D721Med (cell line): ENCODE measurements around the gene CCDC9.
"Not testable (repeated sequence)": the region's sequence is repeated elsewhere in the genome, so short reads cannot be mapped to it uniquely, and the experiment has no call there.

ENCODE experiments used
- DNase-seq: peaks from one replicate; pipeline ENCODE4 v3.0.0; 2011; ENCODE audit warnings: low spot score; ENCODE audit not compliant: insufficient read length
- FAIRE-seq: peaks from 2 replicates; lab custom pipeline; 2011; peaks lifted over from hg19 to GRCh38; lab: Jason Lieb, UNC
- CTCF ChIP-seq: IDR thresholded peaks from 2 replicates; pipeline ENCODE4 v1.5.1; 2012; ENCODE audit warnings: mild to moderate bottlenecking, control low read depth; ENCODE audit not compliant: insufficient read depth; ENCODE audit errors: missing control alignments

CCDC9 gene

GRCh38 chr19:47243776-47244547 lies 12.4 kb upstream of the CCDC9 start:
- FAIRE-seq (no peak), DNase-seq (no peak)
- TF ChIP-seq CTCF = peak; percentile 90

- no peak for FAIRE-seq
These were observed 8.9 kb upstream of the CCDC9 start for GRCh38 chr19:47247308-47247990.

GRCh38 chr19:47253016-47253415 lies 3.3 kb upstream of the CCDC9 start:
- not testable (repeated sequence) for DNase-seq, FAIRE-seq

More at GRCh38 chr19:47247308-47247990, 8.9 kb upstream of the CCDC9 start:
- peak; percentile 91 for TF ChIP-seq CTCF
- DNase-seq = no peak

GRCh38 chr19:47253467-47253881 lies 2.9 kb upstream of the CCDC9 start:
- DNase-seq (no peak), FAIRE-seq (no peak)
- no peak for TF ChIP-seq CTCF

GRCh38 chr19:47253970-47254369 lies 2.4 kb upstream of the CCDC9 start:
- FAIRE-seq (no peak), DNase-seq (no peak)
- TF ChIP-seq CTCF = no peak

GRCh38 chr19:47256693-47257410 lies 527 bp downstream of the CCDC9 start:
- no peak for TF ChIP-seq CTCF
- FAIRE-seq (no peak), DNase-seq (peak; percentile 91)

- TF ChIP-seq CTCF = no peak
- no peak for FAIRE-seq
- no peak for DNase-seq
These were observed 1.3 kb downstream of the CCDC9 start for GRCh38 chr19:47257411-47258169.
